OCI-LY1 (cell line): ENCODE measurements around the gene SNX20.

Experiments
- H2AFZ ChIP-seq: fragments of 200-600 bp; sonication (generic), shearing (Covaris generic); 2 replicates; pipeline ENCODE4 v1.6.0; 2014; ENCODE audit warnings: antibody characterized with exemption, mild to moderate bottlenecking, low read length
- H3F3A ChIP-seq: fragments of 200-600 bp; sonication (generic), shearing (Covaris generic); 2 replicates; pipeline ENCODE4 v1.6.0; 2014; ENCODE audit warnings: mild to moderate bottlenecking, antibody characterized with exemption, low read length, moderate library complexity; ENCODE audit not compliant: insufficient read depth
- H3K27ac ChIP-seq: fragments of 200-600 bp; sonication (generic); 2 replicates; pipeline ENCODE4 v1.5.1; 2014; ENCODE audit warnings: low read length, mixed run types, mild to moderate bottlenecking, low read depth; ENCODE audit not compliant: poor library complexity, severe bottlenecking
- H3K27me3 ChIP-seq: fragments of 200-600 bp; sonication (generic); 2 replicates; pipeline ENCODE4 v1.6.0; 2014; ENCODE audit warnings: antibody characterized with exemption, mild to moderate bottlenecking, low read length, moderate library complexity; ENCODE audit not compliant: insufficient read depth
- H3K36me3 ChIP-seq: fragments of 200-600 bp; sonication (generic); 2 replicates; pipeline ENCODE4 v1.6.1; 2014; ENCODE audit warnings: mild to moderate bottlenecking, antibody characterized with exemption, low read length, moderate library complexity, mixed read lengths; ENCODE audit not compliant: insufficient read depth
- H3K4me1 ChIP-seq: fragments of 200-600 bp; sonication (generic); 2 replicates; pipeline ENCODE4 v1.5.1; 2014; ENCODE audit warnings: mild to moderate bottlenecking, low read length, moderate library complexity; ENCODE audit not compliant: insufficient read depth, severe bottlenecking
- H3K4me2 ChIP-seq: fragments of 200-600 bp; sonication (generic), shearing (Covaris generic); 2 replicates; pipeline ENCODE4 v1.6.1; 2014; ENCODE audit warnings: low read length
- H3K4me3 ChIP-seq: fragments of 200-600 bp; sonication (generic); 2 replicates; pipeline ENCODE4 v1.5.1; 2014; ENCODE audit warnings: low read length, low read depth, mild to moderate bottlenecking, mixed read lengths; ENCODE audit not compliant: poor library complexity, severe bottlenecking
- H3K79me2 ChIP-seq: fragments of 200-600 bp; shearing (Covaris generic); 2 replicates; pipeline ENCODE4 v1.6.1; 2016; ENCODE audit warnings: mixed run types, low read length, mixed read lengths; ENCODE audit not compliant: insufficient read depth
- H3K9ac ChIP-seq: fragments of 200-600 bp; sonication (generic), shearing (Covaris generic); 2 replicates; pipeline ENCODE4 v1.6.1; 2014; ENCODE audit warnings: mild to moderate bottlenecking, low read length, mixed read lengths
- H3K9me2 ChIP-seq: fragments of 200-600 bp; sonication (generic), shearing (Covaris generic); 2 replicates; pipeline ENCODE4 v1.6.1; 2014; ENCODE audit warnings: low read depth, mild to moderate bottlenecking, low read length, mixed read lengths
- H3K9me3 ChIP-seq: fragments of 200-600 bp; shearing (Covaris generic); 2 replicates; pipeline ENCODE4 v1.6.1; 2014; ENCODE audit warnings: low read length, mixed read lengths
- H4K20me1 ChIP-seq: fragments of 200-600 bp; sonication (generic), shearing (Covaris generic); 2 replicates; pipeline ENCODE4 v1.6.0; 2016; ENCODE audit warnings: mild to moderate bottlenecking, low read length; ENCODE audit not compliant: insufficient read depth
- CTCF ChIP-seq: fragments of 200-600 bp; sonication (generic), shearing (Covaris generic); IDR thresholded peaks from 2 replicates; pipeline ENCODE4 v1.5.1; 2017; ENCODE audit warnings: mild to moderate bottlenecking, antibody characterized with exemption, low read length, moderate library complexity, mixed read lengths
- EZH2 ChIP-seq: fragments of 200-600 bp; sonication (generic), shearing (Covaris generic); IDR thresholded peaks from 2 replicates; pipeline ENCODE4 v1.8.0; 2017; ENCODE audit warnings: borderline replicate concordance, mixed run types, mild to moderate bottlenecking, antibody characterized with exemption, low read length, moderate library complexity, mixed read lengths

Gene SNX20

GRCh38 chr16:50626868-50627267, 54.2 kb downstream of the SNX20 start:
- no peak overlapping the region for H3K27ac ChIP-seq
- 0 out of 2 replicates have a peak, but pooled peaks cover 7% of the 10 kb centered on the region for H3K27me3 ChIP-seq
- H3K9ac ChIP-seq, result no peak overlapping the region
- H3K36me3 ChIP-seq, result no peaks in the 10 kb centered on the region
- H3K9me2 ChIP-seq, result no peaks in the 10 kb centered on the region
- no peaks in the 10 kb centered on the region for H3K79me2 ChIP-seq
- TF ChIP-seq CTCF (no peak), EZH2 (no peak)
- no peak overlapping the region for H2AFZ ChIP-seq
- H3K4me2 ChIP-seq, result no peak overlapping the region
- H3K9me3 ChIP-seq, result no peaks in the 10 kb centered on the region
- no peaks in the 10 kb centered on the region for H3F3A ChIP-seq
- no peak overlapping the region for H3K4me3 ChIP-seq
- H4K20me1 ChIP-seq, result no peaks in the 10 kb centered on the region
- no peaks in the 10 kb centered on the region for H3K4me1 ChIP-seq

GRCh38 chr16:50625374-50625773, 55.7 kb downstream of the SNX20 start:
- no peaks in the 10 kb centered on the region for H3K79me2 ChIP-seq
- H3K9me2 ChIP-seq, result no peaks in the 10 kb centered on the region
- no peaks in the 10 kb centered on the region for H3F3A ChIP-seq
- no peak overlapping the region for H2AFZ ChIP-seq
- H4K20me1 ChIP-seq, result no peaks in the 10 kb centered on the region
- no peak overlapping the region for H3K4me2 ChIP-seq
- no peak overlapping the region for H3K4me3 ChIP-seq
- no peaks in the 10 kb centered on the region for H3K36me3 ChIP-seq
- 0 out of 2 replicates have a peak, but pooled peaks cover 4% of the 10 kb centered on the region for H3K27me3 ChIP-seq
- no peak overlapping the region for H3K27ac ChIP-seq
- no peak overlapping the region for H3K9ac ChIP-seq
- H3K9me3 ChIP-seq, result no peaks in the 10 kb centered on the region
- TF ChIP-seq EZH2 (no peak), CTCF (no peak)
- H3K4me1 ChIP-seq, result no peaks in the 10 kb centered on the region

DNA sequence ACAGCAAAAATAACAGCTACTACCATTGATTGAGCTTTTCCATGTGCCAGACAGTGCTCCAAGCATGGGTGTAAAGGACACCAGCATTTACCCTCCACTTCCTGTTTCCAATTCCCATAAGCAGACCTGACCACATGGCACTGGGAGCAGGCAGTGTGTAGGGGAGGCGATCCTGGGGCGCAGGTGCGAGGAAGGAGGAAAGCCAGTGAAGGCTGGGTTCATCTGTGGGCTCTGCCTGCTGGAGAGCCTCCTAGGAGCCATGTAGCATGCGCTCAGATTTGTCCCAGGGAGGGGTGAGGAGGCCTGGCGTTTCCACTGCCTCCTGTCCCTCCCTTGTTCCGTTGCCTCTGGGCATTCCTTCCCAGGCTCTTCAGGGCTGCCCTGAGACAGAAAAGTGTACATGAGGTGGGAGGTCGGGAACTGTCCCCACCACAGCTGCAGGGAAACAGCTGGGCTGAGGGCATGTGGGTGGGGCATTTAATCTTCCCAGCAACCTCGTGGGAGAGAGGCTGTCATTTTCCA, 56.6 kb downstream of the SNX20 start:
- Histone ChIP-seq H3K27ac (no peak overlapping the region), H4K20me1 (no peaks in the 10 kb centered on the region), H3K9me2 (no peaks in the 10 kb centered on the region), H3K4me3 (no peak overlapping the region), H3K4me1 (no peaks in the 10 kb centered on the region), H3K27me3 (0 out of 2 replicates have a peak, but pooled peaks cover 4% of the 10 kb centered on the region), H3K4me2 (no peak overlapping the region), H3K9ac (no peak overlapping the region), H2AFZ (no peak overlapping the region), H3K9me3 (no peaks in the 10 kb centered on the region), H3F3A (no peaks in the 10 kb centered on the region), H3K79me2 (no peaks in the 10 kb centered on the region), H3K36me3 (no peaks in the 10 kb centered on the region)
- no peak for TF ChIP-seq CTCF
- no peak for TF ChIP-seq EZH2
